HEK293 (cell line): ENCODE measurements around the gene PPP1R14C.

Experiments
- ELK4 ChIP-seq: IDR thresholded peaks from 2 replicates; pipeline ENCODE4 v1.6.1; 2011; ENCODE audit warnings: mild to moderate bottlenecking, low read depth, low read length, borderline replicate concordance
- GLIS2 ChIP-seq: fragments of 450-650 bp; formaldehyde crosslinking; IDR thresholded peaks from 2 replicates; pipeline ENCODE4 v1.5.1; 2016; ENCODE audit warnings: missing biosample characterization, missing genetic modification characterization
- HOXA7 ChIP-seq: sonication (generic); formaldehyde crosslinking; IDR thresholded peaks from 2 replicates; pipeline ENCODE4 v1.8.1; 2022; ENCODE audit warnings: missing genetic modification reagents, borderline replicate concordance
- KLF1 ChIP-seq: fragments of 450-650 bp; formaldehyde crosslinking; IDR thresholded peaks from 2 replicates; pipeline ENCODE4 v1.5.1; 2016; ENCODE audit warnings: missing biosample characterization, missing genetic modification characterization
- MEIS1 ChIP-seq: sonication (generic); formaldehyde crosslinking; IDR thresholded peaks from 2 replicates; pipeline ENCODE4 v1.8.1; 2022; ENCODE audit warnings: missing genetic modification reagents, mild to moderate bottlenecking, borderline replicate concordance
- OSR2 ChIP-seq: fragments of 450-650 bp; formaldehyde crosslinking; IDR thresholded peaks from 2 replicates; pipeline ENCODE4 v1.5.1; 2016; ENCODE audit warnings: missing biosample characterization, missing genetic modification characterization
- SCRT2 ChIP-seq: fragments of 450-650 bp; formaldehyde crosslinking; IDR thresholded peaks from 2 replicates; pipeline ENCODE4 v1.5.1; 2016; ENCODE audit warnings: missing biosample characterization, missing genetic modification characterization
- SETDB1 ChIP-seq: IDR thresholded peaks from one replicate; pipeline ENCODE4 v1.6.1; 2017; ENCODE audit warnings: mild to moderate bottlenecking, low read length, moderate library complexity, mixed read lengths; ENCODE audit not compliant: insufficient read length
- TCF7L2 ChIP-seq: IDR thresholded peaks from 2 replicates; pipeline ENCODE4 v1.6.1; 2011; ENCODE audit warnings: low read depth, mild to moderate bottlenecking, inconsistent platforms, low read length, moderate library complexity, borderline replicate concordance
- ZBTB21 ChIP-seq: fragments of 450-650 bp; formaldehyde crosslinking; IDR thresholded peaks from 2 replicates; pipeline ENCODE4 v1.5.1; 2017; ENCODE audit warnings: missing biosample characterization, missing genetic modification characterization
- ZNF146 ChIP-seq: fragments of 450-650 bp; formaldehyde crosslinking; IDR thresholded peaks from 2 replicates; pipeline ENCODE4 v1.5.1; 2016; ENCODE audit warnings: missing biosample characterization, missing genetic modification characterization
- ZNF175 ChIP-seq: fragments of 450-650 bp; formaldehyde crosslinking; IDR thresholded peaks from 2 replicates; pipeline ENCODE4 v1.5.1; 2016; ENCODE audit warnings: missing biosample characterization, missing genetic modification characterization
- ZNF211 ChIP-seq: fragments of 450-650 bp; formaldehyde crosslinking; IDR thresholded peaks from 2 replicates; pipeline ENCODE4 v1.5.1; 2016; ENCODE audit warnings: low read depth, missing biosample characterization, missing genetic modification characterization
- ZNF214 ChIP-seq: fragments of 450-650 bp; formaldehyde crosslinking; IDR thresholded peaks from 2 replicates; pipeline ENCODE4 v1.5.1; 2017; ENCODE audit warnings: missing biosample characterization, mild to moderate bottlenecking, missing genetic modification characterization, borderline replicate concordance
- ZNF239 ChIP-seq: fragments of 450-650 bp; formaldehyde crosslinking; IDR thresholded peaks from 2 replicates; pipeline ENCODE4 v1.5.1; 2016; ENCODE audit warnings: missing biosample characterization, missing genetic modification characterization
- ZNF24 ChIP-seq: fragments of 450-650 bp; formaldehyde crosslinking; IDR thresholded peaks from 2 replicates; pipeline ENCODE4 v1.5.1; 2016; ENCODE audit warnings: missing biosample characterization, missing genetic modification characterization
- ZNF248 ChIP-seq: fragments of 450-650 bp; formaldehyde crosslinking; IDR thresholded peaks from 2 replicates; pipeline ENCODE4 v1.5.1; 2017; ENCODE audit warnings: missing biosample characterization, missing genetic modification characterization
- ZNF280D ChIP-seq: fragments of 450-650 bp; formaldehyde crosslinking; IDR thresholded peaks from 2 replicates; pipeline ENCODE4 v1.5.1; 2016; ENCODE audit warnings: missing biosample characterization, missing genetic modification characterization
- ZNF302 ChIP-seq: fragments of 450-650 bp; formaldehyde crosslinking; IDR thresholded peaks from 2 replicates; pipeline ENCODE4 v1.5.1; 2016; ENCODE audit warnings: missing biosample characterization, missing genetic modification characterization, low read depth
- ZNF311 ChIP-seq: fragments of 450-650 bp; formaldehyde crosslinking; IDR thresholded peaks from 2 replicates; pipeline ENCODE4 v1.5.1; 2017; ENCODE audit warnings: missing biosample characterization, missing genetic modification characterization, borderline replicate concordance
- ZNF404 ChIP-seq: fragments of 450-650 bp; formaldehyde crosslinking; IDR thresholded peaks from 2 replicates; pipeline ENCODE4 v1.5.1; 2017; ENCODE audit warnings: missing biosample characterization, missing genetic modification characterization
- ZNF423 ChIP-seq: fragments of 450-650 bp; formaldehyde crosslinking; IDR thresholded peaks from 2 replicates; pipeline ENCODE4 v1.5.1; 2016; ENCODE audit warnings: missing biosample characterization, missing genetic modification characterization
- ZNF514 ChIP-seq: fragments of 450-650 bp; formaldehyde crosslinking; IDR thresholded peaks from 2 replicates; pipeline ENCODE4 v1.5.1; 2016; ENCODE audit warnings: missing biosample characterization, missing genetic modification characterization
- ZNF600 ChIP-seq: fragments of 450-650 bp; formaldehyde crosslinking; IDR thresholded peaks from 2 replicates; pipeline ENCODE4 v1.5.1; 2016; ENCODE audit warnings: missing biosample characterization, missing genetic modification characterization
- ZNF626 ChIP-seq: fragments of 450-650 bp; sonication (Bioruptor Pico); formaldehyde crosslinking; IDR thresholded peaks from 2 replicates; pipeline ENCODE4 v1.5.1; 2018; ENCODE audit warnings: missing biosample characterization, missing genetic modification characterization, inconsistent platforms
- ZNF639 ChIP-seq: fragments of 450-650 bp; formaldehyde crosslinking; IDR thresholded peaks from 2 replicates; pipeline ENCODE4 v1.5.1; 2016; ENCODE audit warnings: missing biosample characterization, missing genetic modification characterization
- ZNF677 ChIP-seq: fragments of 450-650 bp; IDR thresholded peaks from 2 replicates; pipeline ENCODE4 v1.5.0; 2018; ENCODE audit warnings: missing biosample characterization, mild to moderate bottlenecking, missing genetic modification characterization, moderate library complexity
- ZNF704 ChIP-seq: fragments of 450-650 bp; formaldehyde crosslinking; IDR thresholded peaks from 2 replicates; pipeline ENCODE4 v1.5.1; 2016; ENCODE audit warnings: missing biosample characterization, missing genetic modification characterization
- ZNF707 ChIP-seq: fragments of 450-650 bp; formaldehyde crosslinking; IDR thresholded peaks from 2 replicates; pipeline ENCODE4 v1.5.1; 2016; ENCODE audit warnings: missing biosample characterization, missing genetic modification characterization
- ZNF792 ChIP-seq: fragments of 450-650 bp; formaldehyde crosslinking; IDR thresholded peaks from 2 replicates; pipeline ENCODE4 v1.5.1; 2016; ENCODE audit warnings: missing biosample characterization, missing genetic modification characterization
- ZSCAN5A ChIP-seq: fragments of 450-650 bp; formaldehyde crosslinking; IDR thresholded peaks from 2 replicates; pipeline ENCODE4 v1.5.1; 2016; ENCODE audit warnings: missing biosample characterization, missing genetic modification characterization

The PPP1R14C gene

GRCh38 chr6:150195996-150196417 is 53.2 kb downstream of the PPP1R14C start (continued):
- peak; percentile 86; the same call in 1 of the 2 replicates for TF ChIP-seq TCF7L2
- TF ChIP-seq ZNF311 (tag by site-specific recombination), result no peak
- TF ChIP-seq ZNF707, result no peak
- TF ChIP-seq ZSCAN5A (tag by site-specific recombination), result no peak
- no peak for TF ChIP-seq ZNF239
- no peak for TF ChIP-seq ZNF280D (tag by site-specific recombination)
- TF ChIP-seq ZNF146 (tag by site-specific recombination), result peak; percentile 23; the same call in 1 of the 2 replicates
- TF ChIP-seq HOXA7 (CRISPR knock-in tag), result no peak
- peak; percentile 62 for TF ChIP-seq ZNF639 (tag by site-specific recombination)
- TF ChIP-seq OSR2, result peak; percentile 99
- no peak for TF ChIP-seq ZNF214 (tag by site-specific recombination)
- TF ChIP-seq ZNF423 (tag by site-specific recombination), result no peak; the same call in 1 of the 2 replicates
- no peak for TF ChIP-seq ZNF211 (tag by site-specific recombination)
- TF ChIP-seq GLIS2 (tag by site-specific recombination), result no peak
- no peak for TF ChIP-seq SETDB1
- TF ChIP-seq ZNF704 (tag by site-specific recombination), result no peak
- TF ChIP-seq ZNF404 (tag by site-specific recombination), result no peak
- no peak for TF ChIP-seq ZBTB21 (tag by site-specific recombination)
- no peak for TF ChIP-seq MEIS1 (CRISPR knock-in tag)
- no peak for TF ChIP-seq ZNF248 (tag by site-specific recombination)
- no peak for TF ChIP-seq ZNF514 (tag by site-specific recombination)
- TF ChIP-seq ZNF302 (tag by site-specific recombination), result no peak
- peak; percentile 95 for TF ChIP-seq ZNF24 (tag by site-specific recombination)
- no peak for TF ChIP-seq ZNF626 (tag by site-specific recombination)
- TF ChIP-seq ZNF792 (tag by site-specific recombination), result no peak
- no peak for TF ChIP-seq ZNF175 (tag by site-specific recombination)
- 0 out of 2 replicates have a peak, but pooled peaks have one; percentile 16 for TF ChIP-seq ZNF600 (tag by site-specific recombination)
- TF ChIP-seq ZNF677 (tag by site-specific recombination), result no peak
- no peak for TF ChIP-seq ELK4
- TF ChIP-seq SCRT2, result no peak
- TF ChIP-seq KLF1 (tag by site-specific recombination), result peak; percentile 60; the same call in 1 of the 2 replicates
